ENCODE measurements around the gene PPM1H.

PPM1H gene

DNA sequence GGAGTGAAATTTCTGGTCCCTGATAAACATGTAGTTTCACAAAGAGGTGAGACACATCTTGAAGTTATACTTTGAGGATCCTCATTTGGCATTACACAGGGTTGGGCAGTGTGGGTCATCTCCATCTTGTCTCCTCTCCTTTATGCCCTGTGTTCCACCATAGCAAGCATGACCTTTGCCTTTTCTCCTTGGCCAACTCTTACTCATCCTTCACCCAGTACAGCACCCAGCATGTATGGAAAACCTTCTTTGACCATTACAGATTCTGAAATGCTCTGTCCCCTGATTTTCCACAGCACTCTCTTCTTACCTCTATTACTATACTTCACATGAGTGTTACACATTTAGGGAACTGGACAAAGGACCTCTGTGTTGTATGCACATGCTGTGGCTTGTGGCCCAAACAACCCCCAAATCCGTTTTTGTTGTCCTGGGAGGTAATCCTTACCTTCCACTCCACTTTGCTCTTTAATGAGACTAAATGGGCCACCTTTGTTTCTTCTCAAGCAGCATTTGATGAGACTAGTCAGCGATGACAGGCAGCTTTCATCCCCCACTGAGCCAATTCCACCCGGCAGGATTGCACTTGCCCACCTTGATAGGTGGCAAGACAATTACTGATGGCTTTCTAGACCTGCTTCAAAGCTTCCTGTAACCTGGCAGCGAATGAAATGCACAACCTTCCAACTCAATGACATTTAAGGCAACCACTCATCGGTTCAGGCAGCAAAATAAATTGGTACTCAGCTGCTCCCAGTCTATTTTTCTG lies 304.8 kb downstream of the PPM1H start:
- ChIA-PET CTCF (interaction anchor here (1.0 to 1.7 kb wide), 4 partner anchors 9 to 195 kb away, joined by 3 to 6 read pairs (median 5); no protein-coding TSS in a partner anchor), POLR2A (interaction anchor here (0.8 kb wide), 1 partner anchor 27 kb away, joined by 4 read pairs; no protein-coding TSS in a partner anchor)
- TF ChIP-seq, protein P1, sequence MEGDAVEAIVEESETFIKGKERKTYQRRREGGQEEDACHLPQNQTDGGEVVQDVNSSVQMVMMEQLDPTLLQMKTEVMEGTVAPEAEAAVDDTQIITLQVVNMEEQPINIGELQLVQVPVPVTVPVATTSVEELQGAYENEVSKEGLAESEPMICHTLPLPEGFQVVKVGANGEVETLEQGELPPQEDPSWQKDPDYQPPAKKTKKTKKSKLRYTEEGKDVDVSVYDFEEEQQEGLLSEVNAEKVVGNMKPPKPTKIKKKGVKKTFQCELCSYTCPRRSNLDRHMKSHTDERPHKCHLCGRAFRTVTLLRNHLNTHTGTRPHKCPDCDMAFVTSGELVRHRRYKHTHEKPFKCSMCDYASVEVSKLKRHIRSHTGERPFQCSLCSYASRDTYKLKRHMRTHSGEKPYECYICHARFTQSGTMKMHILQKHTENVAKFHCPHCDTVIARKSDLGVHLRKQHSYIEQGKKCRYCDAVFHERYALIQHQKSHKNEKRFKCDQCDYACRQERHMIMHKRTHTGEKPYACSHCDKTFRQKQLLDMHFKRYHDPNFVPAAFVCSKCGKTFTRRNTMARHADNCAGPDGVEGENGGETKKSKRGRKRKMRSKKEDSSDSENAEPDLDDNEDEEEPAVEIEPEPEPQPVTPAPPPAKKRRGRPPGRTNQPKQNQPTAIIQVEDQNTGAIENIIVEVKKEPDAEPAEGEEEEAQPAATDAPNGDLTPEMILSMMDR (IDR thresholded peaks at IDR 0.05; ENCODE audit: control extremely low read depth, extremely low read depth, low read depth, missing control alignments): no peak
- no peak for DNase-seq (ENCODE audit: extremely low spot score)

DNA sequence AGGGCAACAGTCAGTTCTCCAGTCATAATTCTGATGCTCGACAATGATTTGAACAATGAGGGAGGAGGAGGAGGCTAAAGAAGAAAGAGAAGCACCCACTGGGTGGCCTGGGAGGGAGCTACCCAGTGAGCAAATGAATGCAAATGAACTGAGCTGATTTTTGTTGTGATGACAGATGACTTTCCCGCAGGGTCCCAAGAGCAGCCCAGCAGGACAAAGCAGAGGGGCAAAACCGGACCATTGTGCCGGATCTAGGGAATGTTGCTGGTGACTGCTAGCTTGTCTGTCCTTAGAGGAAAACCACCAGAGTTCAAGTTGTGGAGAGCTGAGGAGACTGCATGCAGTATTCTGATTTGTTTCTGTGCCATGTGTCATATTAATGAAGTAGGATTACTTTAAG lies 305.5 kb downstream of the PPM1H start:
- ChIA-PET CTCF (interaction anchor here (1.0 to 1.7 kb wide), 5 partner anchors 8 to 194 kb away, joined by 3 to 6 read pairs (median 5); no protein-coding TSS in a partner anchor), POLR2A (interaction anchor here (0.8 kb wide), 1 partner anchor 27 kb away, joined by 4 read pairs; no protein-coding TSS in a partner anchor)
- no peak for DNase-seq (ENCODE audit: extremely low spot score)
- TF ChIP-seq, protein P1 (IDR thresholded peaks at IDR 0.05; ENCODE audit: control extremely low read depth, extremely low read depth, low read depth, missing control alignments): no peak

DNA sequence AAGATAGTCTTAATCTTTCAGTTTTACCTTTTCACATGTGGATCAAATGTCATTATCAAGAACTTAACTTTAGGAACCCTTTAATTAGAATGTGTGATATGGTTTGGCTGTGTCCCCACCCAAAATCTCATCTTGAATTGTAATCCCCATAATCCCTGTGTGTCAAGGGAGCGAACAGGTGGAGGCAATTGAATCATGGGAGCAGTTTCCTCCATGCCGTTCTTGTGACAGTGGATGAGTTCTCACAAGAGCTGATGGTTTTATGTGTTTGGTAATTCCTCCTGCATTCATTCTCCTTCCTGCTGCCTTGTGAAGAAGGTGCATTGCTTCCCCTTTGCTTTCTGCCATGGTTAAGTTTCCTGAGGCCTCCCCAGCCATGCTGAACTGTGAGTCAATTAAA lies 307.8 kb downstream of the PPM1H start:
- no peak for DNase-seq (ENCODE audit: extremely low spot score)
- ChIA-PET POLR2A (no interaction called here), CTCF (interaction anchor here (1.3 kb wide), 1 partner anchor 69 kb away, joined by 4 read pairs; no protein-coding TSS in a partner anchor)
- TF ChIP-seq, protein P1 (IDR thresholded peaks at IDR 0.05; ENCODE audit: control extremely low read depth, extremely low read depth, low read depth, missing control alignments): no peak

DNA sequence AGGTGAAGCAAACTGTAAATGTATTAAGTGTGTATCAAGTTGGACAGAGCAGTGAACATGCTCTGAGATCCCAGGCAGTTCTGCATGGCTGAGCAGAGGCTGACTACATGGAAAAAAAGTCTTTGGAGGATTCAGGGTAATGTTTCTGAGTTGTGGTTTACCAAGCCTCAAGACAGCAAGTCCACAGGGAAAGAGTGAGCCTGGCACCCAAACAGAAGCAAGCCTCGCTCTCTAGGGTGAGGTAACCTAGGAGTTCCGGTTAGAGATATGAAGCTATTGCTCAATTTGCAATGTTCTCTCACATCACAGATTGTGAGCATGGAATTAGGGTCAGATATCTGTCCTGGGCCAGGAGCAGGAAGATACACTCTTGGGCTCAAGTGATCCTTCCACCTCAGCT lies 309.7 kb downstream of the PPM1H start:
- POLR2A ChIA-PET: no interaction called here
- CTCF ChIA-PET: interaction anchor here (1.0 to 1.4 kb wide), 2 partner anchors 27 to 190 kb away, joined by 3 read pairs; no protein-coding TSS in a partner anchor

DNA sequence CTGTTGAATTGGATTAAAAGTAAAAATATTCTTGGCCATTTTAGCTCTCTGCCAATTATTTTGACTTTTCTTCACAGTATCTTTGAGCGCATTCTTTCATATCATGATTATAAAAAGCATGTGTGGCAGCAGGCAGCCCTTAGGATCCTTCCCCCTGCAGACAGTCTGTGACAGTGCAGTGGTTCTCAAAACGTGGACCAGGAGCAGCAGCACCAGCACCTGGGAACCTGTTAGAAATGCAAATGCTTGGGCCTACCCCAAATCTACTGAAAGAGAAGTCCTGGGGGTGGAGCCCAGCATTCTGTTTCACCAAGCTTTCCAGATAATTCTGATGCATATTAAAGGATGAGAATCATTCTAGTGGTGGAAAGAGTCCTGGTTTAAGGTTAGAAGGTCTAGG lies 312.8 kb downstream of the PPM1H start:
- TF ChIP-seq, protein P1 (IDR thresholded peaks at IDR 0.05; ENCODE audit: control extremely low read depth, extremely low read depth, low read depth, missing control alignments): no peak
- DNase-seq (ENCODE audit: extremely low spot score): no peak
- POLR2A ChIA-PET: no interaction called here
- CTCF ChIA-PET: interaction anchor here (2.0 kb wide), 1 partner anchor 13 kb away, joined by 5 read pairs; no protein-coding TSS in a partner anchor

More for the DNA sequence above, 309.7 kb downstream of the PPM1H start:
- DNase-seq (ENCODE audit: extremely low spot score): no peak
- TF ChIP-seq, protein P1 (IDR thresholded peaks at IDR 0.05; ENCODE audit: control extremely low read depth, extremely low read depth, low read depth, missing control alignments): no peak

DNA sequence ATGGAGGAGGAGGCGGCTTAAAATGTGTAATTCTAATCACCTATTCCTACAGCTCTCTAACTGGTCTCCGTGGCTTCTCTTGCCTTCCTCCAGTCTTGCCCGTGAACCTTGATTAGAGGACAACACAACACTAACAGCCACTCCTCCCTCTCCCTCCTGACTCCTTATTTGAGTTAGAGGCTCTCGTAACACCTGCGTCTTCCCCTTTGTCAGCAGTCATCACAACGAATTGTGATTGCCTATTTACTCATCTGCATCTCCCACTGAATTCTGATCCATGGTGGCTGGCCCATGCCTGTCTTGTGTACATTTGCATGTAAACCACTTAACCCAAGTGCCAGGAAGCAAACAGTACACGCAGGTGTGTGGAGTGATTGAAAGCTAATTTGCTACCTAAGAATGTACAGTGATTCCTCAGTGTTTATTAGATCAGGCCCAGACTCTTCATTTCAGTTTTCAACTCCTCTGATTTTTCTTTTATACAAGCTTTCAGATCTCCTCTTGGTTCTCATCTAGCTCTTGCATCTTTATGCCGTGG lies 313.8 kb downstream of the PPM1H start:
- no peak for DNase-seq (ENCODE audit: extremely low spot score)
- POLR2A ChIA-PET: no interaction called here
- TF ChIP-seq, protein P1 (IDR thresholded peaks at IDR 0.05; ENCODE audit: control extremely low read depth, extremely low read depth, low read depth, missing control alignments): no peak
- CTCF ChIA-PET: interaction anchor here (0.7 to 2.6 kb wide), 6 partner anchors 9 to 176 kb away, joined by 3 to 7 read pairs (median 4); no protein-coding TSS in a partner anchor
